H1 (cell line): Measurements from ENCODE around the gene RBM47. TPM values are rescaled to one million over a fixed set of nuclear protein-coding genes. Genes with fewer than 3 reads are reported as not detected.

Source experiments
- CTCF ChIA-PET: fragments of 300-600 bp; sonication (Branson Sonifier 250); formaldehyde crosslinking; loops from one replicate; lab custom pipeline; 2021; ENCODE audit not compliant: partially characterized antibody; lab: Charles Lee
- POLR2A ChIA-PET: fragments of 300-600 bp; sonication (Branson Sonifier 250); formaldehyde crosslinking; loops from one replicate; lab custom pipeline; 2021; ENCODE audit warnings: inconsistent platforms; ENCODE audit not compliant: partially characterized antibody; lab: Charles Lee
- DNase-seq, 2 experiments: peaks; one replicate each; pipeline versions ENCODE4 v3.0.0 to v3.0.0-alpha.2; 2010 to 2022; ENCODE audit warnings: low spot score in 2 of 2, low read depth in 1 of 2, mixed read lengths in 1 of 2
- FAIRE-seq: peaks from 2 replicates; lab custom pipeline; 2011; peaks lifted over from hg19 to GRCh38; lab: Jason Lieb, UNC
- H2AFZ ChIP-seq: 2 replicates; pipeline ENCODE4 v1.8.1; 2012; ENCODE audit warnings: low read length, inconsistent platforms
- H2AK5ac ChIP-seq: 2 replicates; pipeline ENCODE4 v1.6.1; 2013; ENCODE audit warnings: low read depth, low read length
- H2BK120ac ChIP-seq: replicated peaks from 2 replicates; pipeline ENCODE3; 2013; ENCODE audit warnings: low read depth, low read length, inconsistent platforms
- H2BK12ac ChIP-seq: 2 replicates; pipeline ENCODE4 v1.6.1; 2013; ENCODE audit warnings: low read depth, low read length
- H2BK15ac ChIP-seq: 2 replicates; pipeline ENCODE4 v1.6.1; 2013; ENCODE audit warnings: low read length
- H2BK20ac ChIP-seq: 2 replicates; pipeline ENCODE4 v1.6.1; 2013; ENCODE audit warnings: low read length
- H2BK5ac ChIP-seq: 2 replicates; pipeline ENCODE4 v1.6.1; 2013; ENCODE audit warnings: low read depth, low read length
- H3K14ac ChIP-seq: 2 replicates; pipeline ENCODE4 v1.6.1; 2013; ENCODE audit warnings: inconsistent platforms; ENCODE audit not compliant: insufficient read length
- H3K18ac ChIP-seq: 2 replicates; pipeline ENCODE4 v1.6.1; 2013; ENCODE audit warnings: low read length; ENCODE audit errors: extremely low read depth
- H3K23ac ChIP-seq: 2 replicates; pipeline ENCODE4 v1.6.1; 2013; ENCODE audit warnings: inconsistent platforms; ENCODE audit not compliant: insufficient read length
- H3K23me2 ChIP-seq: 2 replicates; pipeline ENCODE4 v1.6.1; 2013; ENCODE audit warnings: low read depth, low read length
- H3K27ac ChIP-seq: 2 replicates; pipeline ENCODE4 v1.6.1; 2011; ENCODE audit warnings: low read depth, low read length, inconsistent platforms
- H3K27me3 ChIP-seq, 4 experiments: replicated peaks in 1 of 4; 1 replicate in 1 of 4; 2 replicates in 3 of 4; pipeline versions ENCODE4 v1.6.1 to v1.8.1; 2011 to 2013; ENCODE audit warnings: low read length in 3 of 4, mild to moderate bottlenecking in 3 of 4, inconsistent platforms in 2 of 4, mixed read lengths in 2 of 4, moderate library complexity in 1 of 4; ENCODE audit not compliant: control insufficient read depth in 3 of 4, insufficient read depth in 3 of 4; ENCODE audit errors: extremely low read depth in 1 of 4
- H3K36me3 ChIP-seq, 4 experiments: 2 replicates each; pipeline versions ENCODE4 v1.6.1 to v1.8.1; 2011 to 2013; ENCODE audit warnings: mild to moderate bottlenecking in 4 of 4, low read length in 3 of 4, moderate library complexity in 2 of 4, control low read depth in 1 of 4, inconsistent platforms in 1 of 4; ENCODE audit not compliant: insufficient read depth in 4 of 4, control insufficient read depth in 2 of 4
- H3K4ac ChIP-seq: replicated peaks from 2 replicates; pipeline ENCODE3; 2013; ENCODE audit warnings: low read length, low read depth, mixed read lengths, inconsistent platforms; ENCODE audit not compliant: insufficient read length
- H3K4me1 ChIP-seq, 4 experiments: replicated peaks in 1 of 4; 1 replicate in 1 of 4; 2 replicates in 3 of 4; pipeline versions ENCODE4 v1.6.1 to v1.8.1; 2011 to 2013; ENCODE audit warnings: low read length in 3 of 4, inconsistent platforms in 2 of 4, mixed read lengths in 1 of 4; ENCODE audit not compliant: insufficient read depth in 4 of 4, control insufficient read depth in 3 of 4
- H3K4me2 ChIP-seq, 2 experiments: 2 replicates each; pipeline versions ENCODE4 v1.6.1 to v1.8.1; 2011 to 2013; ENCODE audit warnings: low read depth in 2 of 2, low read length in 2 of 2, control low read depth in 1 of 2, inconsistent platforms in 1 of 2, mild to moderate bottlenecking in 1 of 2; ENCODE audit not compliant: insufficient read depth in 1 of 2
- H3K4me3 ChIP-seq, 4 experiments: fragments of 200-600, 300-600 bp in 1 of 4; sonication (generic), shearing (Covaris generic), sonication (Bioruptor Twin) in 1 of 4; 2 replicates each; pipeline versions ENCODE4 v1.5.1 to v1.8.1; 2011 to 2016; ENCODE audit warnings: low read length in 4 of 4, low read depth in 3 of 4, control low read depth in 2 of 4, inconsistent platforms in 2 of 4, mild to moderate bottlenecking in 2 of 4, mixed read lengths in 1 of 4, moderate library complexity in 1 of 4; ENCODE audit not compliant: insufficient read depth in 2 of 4; ENCODE audit errors: extremely low read depth in 1 of 4
- H3K56ac ChIP-seq: replicated peaks from 2 replicates; pipeline ENCODE3; 2013; ENCODE audit warnings: low read depth, mild to moderate bottlenecking, mixed read lengths, low read length, inconsistent platforms; ENCODE audit not compliant: insufficient read length
- H3K79me1 ChIP-seq: 2 replicates; pipeline ENCODE4 v1.6.1; 2013; ENCODE audit warnings: low read depth, low read length, control low read depth
- H3K79me2 ChIP-seq, 2 experiments: 2 replicates each; pipeline versions ENCODE4 v1.6.1 to v1.8.1; 2012 to 2013; ENCODE audit warnings: low read length in 2 of 2, mild to moderate bottlenecking in 2 of 2, inconsistent platforms in 1 of 2; ENCODE audit not compliant: insufficient read depth in 2 of 2, control insufficient read depth in 1 of 2
- H3K9ac ChIP-seq, 4 experiments: replicated peaks in 1 of 4; 1 replicate in 1 of 4; 2 replicates in 3 of 4; pipeline versions ENCODE4 v1.6.1 to v1.8.1; 2011 to 2013; ENCODE audit warnings: low read depth in 3 of 4, low read length in 3 of 4, control low read depth in 2 of 4, mild to moderate bottlenecking in 2 of 4, moderate library complexity in 2 of 4, inconsistent platforms in 1 of 4; ENCODE audit errors: extremely low read depth in 1 of 4
- H3K9me3 ChIP-seq, 2 experiments: 2 replicates each; pipeline versions ENCODE4 v1.6.1 to v1.8.1; 2012 to 2013; ENCODE audit warnings: mild to moderate bottlenecking in 2 of 2, moderate library complexity in 2 of 2, control low read depth in 1 of 2, inconsistent platforms in 1 of 2, low read depth in 1 of 2, low read length in 1 of 2, mixed read lengths in 1 of 2; ENCODE audit not compliant: insufficient read depth in 2 of 2
- H4K20me1 ChIP-seq, 2 experiments: replicated peaks in 1 of 2; 2 replicates each; pipeline versions ENCODE3 to v1.8.1; 2011 to 2013; ENCODE audit warnings: inconsistent platforms in 2 of 2, low read length in 2 of 2, mild to moderate bottlenecking in 1 of 2; ENCODE audit not compliant: insufficient read depth in 2 of 2, control insufficient read depth in 1 of 2
- H4K5ac ChIP-seq: 2 replicates; pipeline ENCODE4 v1.6.1; 2013; ENCODE audit warnings: low read length, low read depth, mixed read lengths, inconsistent platforms; ENCODE audit not compliant: insufficient read length
- H4K8ac ChIP-seq: 2 replicates; pipeline ENCODE4 v1.8.0; 2013; ENCODE audit warnings: mild to moderate bottlenecking, moderate library complexity, low read length, inconsistent platforms; ENCODE audit not compliant: insufficient read depth; ENCODE audit errors: extremely low read depth
- H4K91ac ChIP-seq: replicated peaks from 2 replicates; pipeline ENCODE3; 2013; ENCODE audit warnings: low read length, mixed read lengths, inconsistent platforms; ENCODE audit not compliant: insufficient read length
- CEBPB ChIP-seq: IDR thresholded peaks from 2 replicates; pipeline ENCODE4 v1.6.1; 2012; ENCODE audit warnings: low read depth, low read length
- EP300 ChIP-seq, 2 experiments: IDR thresholded peaks; 1 replicate in 1 of 2; 2 replicates in 1 of 2; pipeline ENCODE4 v1.6.1; 2011 to 2012; ENCODE audit warnings: low read depth in 2 of 2, low read length in 2 of 2, mild to moderate bottlenecking in 2 of 2, borderline replicate concordance in 1 of 2, inconsistent platforms in 1 of 2, moderate library complexity in 1 of 2
- JUND ChIP-seq: IDR thresholded peaks from 2 replicates; pipeline ENCODE4 v1.6.1; 2011; ENCODE audit warnings: mild to moderate bottlenecking, improper control_type of control experiment, low read length
- SRF ChIP-seq: IDR thresholded peaks from 2 replicates; pipeline ENCODE4 v1.6.1; 2011; ENCODE audit warnings: mild to moderate bottlenecking, low read depth, low read length, moderate library complexity
- WGBS, 2 experiments: shearing (Covaris generic) in 1 of 2; methylation state at CpG; one replicate each; pipeline versions ENCODE4 v1.1.6 to v1.1.7; 2013 to 2015; ENCODE audit warnings: low lambda C conversion rate in 2 of 2, mixed read lengths in 2 of 2, inconsistent platforms in 1 of 2, low coverage in 1 of 2, missing lambda C conversion rate in 1 of 2; ENCODE audit not compliant: insufficient replicate concordance in 2 of 2, insufficient coverage in 1 of 2, insufficient read length in 1 of 2; ENCODE audit errors: extremely low coverage in 1 of 2, missing lambda C conversion rate in 1 of 2; 5-methylcytosine and 5-hydroxymethylcytosine counted together
- polyA plus RNA-seq, 7 experiments: library from polyadenylated mRNA; depleted of rRNA in 3 of 7; stranded (reverse) in 5 of 7; unstranded in 2 of 7; fragments of >200 nt in 5 of 7; fragments of 200-250 nt in 2 of 7; gene quantifications; 1 replicate in 5 of 7; 2 replicates in 1 of 7; 4 replicates in 1 of 7; pipeline versions ENCODE4 v1.2.1 to v1.2.3, GENCODE V29; 2011 to 2013; ENCODE audit warnings: missing spikeins in 2 of 7, mixed read lengths in 2 of 7
- total RNA-seq: library from RNA; stranded (reverse); fragmentation: NEBNext Ultra II Directional; extraction: Animal tissue kit (Norgen Biotek cat#: 25700); gene quantifications from 2 replicates; pipeline ENCODE4 v1.2.1, GENCODE V29; 2021
- TF ChIP-seq, protein P1 (sequence below): IDR thresholded peaks from 2 replicates; pipeline ENCODE4 v1.6.1; 2012; ENCODE audit warnings: inconsistent platforms

Gene RBM47
- total and polyA plus RNA-seq, 2 of the 8 experiments (the other 6 are each of a cell fraction or from before 2014, with no cell fraction given) = 42.8 to 78.9 TPM

DNA sequence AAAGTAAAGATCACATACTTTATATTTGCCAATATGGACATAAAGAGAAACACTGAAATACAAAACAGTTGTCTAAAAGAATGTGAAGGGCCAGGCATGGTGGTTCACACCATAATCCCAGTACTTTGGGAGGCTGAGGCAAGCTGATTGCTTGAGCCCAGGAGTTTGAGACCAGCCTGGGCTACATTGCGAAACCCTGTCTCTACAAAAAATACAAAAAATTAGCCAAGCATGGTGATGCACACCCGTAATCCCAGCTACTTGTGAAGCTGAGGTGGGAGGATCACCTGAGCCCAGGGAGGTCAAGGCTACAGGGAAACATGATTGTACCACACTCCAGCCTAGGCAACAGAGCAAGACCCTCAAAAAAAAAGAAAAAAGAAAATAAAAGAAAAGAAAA, 11.8 kb downstream of the RBM47 start:
- no peak overlapping the region for H2BK12ac ChIP-seq
- no peak overlapping the region for H2BK20ac ChIP-seq
- no peak overlapping the region for H3K56ac ChIP-seq
- no peak overlapping the region for H3K4ac ChIP-seq
- no peak overlapping the region for H2AK5ac ChIP-seq
- H4K8ac ChIP-seq = no peak overlapping the region
- H2AFZ ChIP-seq = no peak overlapping the region
- FAIRE-seq (no peak), DNase-seq (no peak)
- H3K23me2 ChIP-seq = no peaks in the 10 kb centered on the region
- H3K27ac ChIP-seq = no peak overlapping the region
- H4K20me1 ChIP-seq = peaks cover 0 to 2% of the 10 kb centered on the region in 2 experiments
- no peak overlapping the region for H3K4me3 ChIP-seq
- H3K23ac ChIP-seq = no peak overlapping the region
- H3K79me1 ChIP-seq = peaks cover 6% of the 10 kb centered on the region
- H2BK15ac ChIP-seq = no peak overlapping the region
- H3K18ac ChIP-seq = no peak overlapping the region
- H3K4me2 ChIP-seq = no peak overlapping the region
- H3K9me3 ChIP-seq = no peaks in the 10 kb centered on the region
- 97% methylated on average over 2 of the region's 2 CpGs; no CpG with 5 or more reads in 1 of the 2 experiments for WGBS, 2 experiments
- H3K14ac ChIP-seq = no peak overlapping the region
- H3K79me2 ChIP-seq = peaks cover 14 to 92% of the 10 kb centered on the region in 2 experiments
- TF ChIP-seq SRF = no peak
- TF ChIP-seq, protein P1, sequence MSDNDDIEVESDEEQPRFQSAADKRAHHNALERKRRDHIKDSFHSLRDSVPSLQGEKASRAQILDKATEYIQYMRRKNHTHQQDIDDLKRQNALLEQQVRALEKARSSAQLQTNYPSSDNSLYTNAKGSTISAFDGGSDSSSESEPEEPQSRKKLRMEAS = no peak
- no peak for TF ChIP-seq EP300 (IDR thresholded peaks at IDR 0.05; ENCODE audit: borderline replicate concordance in 1 of 2, low read depth in 2 of 2, low read length in 2 of 2)
- peak; percentile 71 for TF ChIP-seq CEBPB
- no peak for TF ChIP-seq JUND
- TF ChIP-seq, all 59 proteins: peak for 1
- Histone ChIP-seq H2BK5ac (0 out of 2 replicates have a peak overlapping the region, but pooled peaks have one; percentile 8), H3K36me3 (no peaks in the 10 kb centered on the region; a peak in 1 of 8 replicates), H2BK120ac (no peak overlapping the region), H3K4me1 (peaks cover 3 to 10% (median 7%) of the 10 kb centered on the region in 4 experiments), H4K91ac (no peak overlapping the region), H3K9ac (no peak overlapping the region), H4K5ac (no peak overlapping the region), H3K27me3 (no peaks in the 10 kb centered on the region)
- POLR2A ChIA-PET = no interaction called here
- CTCF ChIA-PET = no interaction called here
